NK-92 (cell line): Measurements from ENCODE around the gene ACAA1.
"Not testable (repeated sequence)": the region's sequence is repeated elsewhere in the genome, so short reads cannot be mapped to it uniquely, and the experiment has no call there.

Experiments used
- DNase-seq: peaks from one replicate; lab custom pipeline; 2025; ENCODE audit not compliant: unreplicated experiment; lab: John Stamatoyannopoulos, UW

The ACAA1 gene

GRCh38 chr3:38136393-38136776 is 542 bp downstream of the ACAA1 start:
- DNase-seq: no peak

DNA sequence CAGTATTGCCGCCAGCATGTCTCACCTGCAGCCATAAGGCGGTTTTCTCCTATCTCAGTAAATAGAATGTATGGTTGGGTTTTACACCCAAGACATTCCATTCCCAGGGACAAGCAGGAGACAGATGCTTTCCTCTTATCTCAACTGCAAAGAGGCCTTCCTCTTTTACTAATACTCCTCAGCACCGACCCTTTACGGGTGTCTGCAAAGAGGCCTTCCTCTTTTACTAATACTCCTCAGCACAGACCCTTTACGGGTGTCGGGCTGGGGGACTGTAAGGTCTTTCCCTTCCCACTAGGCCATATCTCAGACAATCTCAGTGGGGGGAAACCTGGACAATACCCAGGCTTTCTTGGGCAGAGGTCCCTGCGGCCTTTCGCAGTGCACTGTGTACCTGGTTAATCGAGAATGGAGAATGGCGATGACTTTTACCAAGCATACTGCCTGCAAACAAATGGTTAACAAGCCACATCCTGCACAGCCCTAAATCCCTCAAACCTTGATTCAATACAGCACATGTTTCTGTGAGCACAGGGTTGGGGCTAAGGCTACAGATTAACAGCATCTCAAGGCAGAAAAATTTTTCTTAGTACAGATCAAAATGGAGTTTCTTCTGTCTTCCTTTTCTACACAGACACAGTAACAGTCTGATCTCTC is 1.2 kb downstream of the ACAA1 start:
- DNase-seq: not testable (repeated sequence)

DNA sequence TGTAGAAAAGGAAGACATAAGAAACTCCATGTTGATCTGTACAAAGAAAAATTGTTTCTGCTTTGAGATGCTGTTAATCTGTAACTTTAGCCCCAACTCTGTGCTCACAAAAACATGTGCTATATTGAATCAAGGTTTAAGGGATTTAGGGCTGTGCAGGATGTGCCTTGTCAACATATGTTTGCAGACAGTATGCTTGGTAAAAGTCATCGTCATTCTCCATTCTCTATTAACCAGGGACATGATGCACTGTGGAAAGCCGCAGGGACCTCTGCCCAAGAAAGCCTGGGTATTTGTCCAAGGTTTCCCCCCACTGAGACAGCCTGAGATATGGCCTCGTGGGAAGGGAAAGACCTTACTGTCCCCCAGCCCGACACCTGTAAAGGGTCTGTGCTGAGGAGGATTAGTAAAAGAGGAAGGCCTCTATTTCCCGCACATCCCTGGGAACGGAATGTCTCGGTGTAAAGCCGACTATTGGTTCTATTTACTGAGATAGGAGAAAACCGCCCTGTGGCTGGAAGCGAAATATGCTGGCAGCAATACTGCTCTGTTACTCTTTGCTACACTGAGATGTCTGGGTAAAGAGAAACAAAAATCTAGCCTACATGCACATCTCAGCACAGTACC is 2.3 kb downstream of the ACAA1 start:
- DNase-seq: not testable (repeated sequence)

GRCh38 chr3:38133557-38134405 is 3.1 kb downstream of the ACAA1 start:
- DNase-seq: no peak

DNA sequence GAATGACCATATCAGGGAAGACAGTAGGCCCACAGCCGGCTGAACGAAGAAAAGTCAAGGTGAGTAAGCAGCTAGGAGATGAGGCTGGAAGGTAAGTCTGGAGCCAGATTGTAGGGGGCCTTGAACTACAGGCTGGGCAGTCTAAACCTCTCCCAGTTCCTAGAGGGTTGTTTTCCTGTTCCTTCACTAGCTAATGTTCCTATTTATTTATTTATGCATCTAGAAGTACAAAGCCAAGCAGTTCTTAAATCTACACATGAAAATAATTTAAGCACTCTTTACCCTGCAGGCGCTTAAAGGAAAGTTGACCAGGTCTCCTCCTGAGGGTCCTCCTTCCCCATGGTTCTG is 3.7 kb downstream of the ACAA1 start:
- DNase-seq: no peak

DNA sequence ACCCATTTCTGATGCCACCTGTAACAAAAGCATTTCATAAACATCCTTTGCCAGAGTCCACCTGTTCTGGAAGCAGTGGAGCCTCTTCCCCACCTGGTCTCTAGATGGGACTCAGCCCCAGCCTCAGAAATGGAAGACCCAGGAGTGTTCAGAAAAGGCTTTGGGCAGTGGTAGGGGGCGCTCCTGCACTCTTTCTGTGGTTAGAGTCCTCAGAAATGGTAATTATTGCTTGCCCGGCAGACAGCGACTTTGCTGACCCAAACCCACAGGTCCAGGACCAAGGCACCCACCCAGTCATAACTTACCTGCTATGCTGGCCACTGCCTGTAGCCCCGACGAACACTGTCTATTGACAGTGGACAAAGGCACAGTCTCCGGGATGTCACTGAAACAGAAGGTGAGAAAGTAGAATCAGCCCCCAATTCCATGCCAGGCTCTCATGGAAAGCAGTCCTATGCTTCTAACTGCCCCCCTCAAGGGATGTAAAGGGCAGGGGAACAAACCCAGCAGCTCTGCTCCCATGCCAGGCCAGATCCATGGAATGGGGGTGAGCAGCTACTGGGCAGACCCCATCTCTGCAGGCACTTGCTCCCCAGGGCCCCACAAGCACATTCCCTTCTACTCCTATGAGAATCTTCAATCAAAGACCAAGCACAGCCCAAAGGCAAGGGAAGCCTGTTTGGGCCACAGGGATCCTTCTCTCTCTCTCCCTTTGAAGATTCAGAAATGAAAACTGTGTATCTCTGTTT is 5.1 kb downstream of the ACAA1 start:
- DNase-seq: no peak

GRCh38 chr3:38130631-38131065 is 6.3 kb downstream of the ACAA1 start:
- no peak for DNase-seq

- DNase-seq: no peak
Observed at GRCh38 chr3:38129058-38129457, 7.9 kb downstream of the ACAA1 start.

DNA sequence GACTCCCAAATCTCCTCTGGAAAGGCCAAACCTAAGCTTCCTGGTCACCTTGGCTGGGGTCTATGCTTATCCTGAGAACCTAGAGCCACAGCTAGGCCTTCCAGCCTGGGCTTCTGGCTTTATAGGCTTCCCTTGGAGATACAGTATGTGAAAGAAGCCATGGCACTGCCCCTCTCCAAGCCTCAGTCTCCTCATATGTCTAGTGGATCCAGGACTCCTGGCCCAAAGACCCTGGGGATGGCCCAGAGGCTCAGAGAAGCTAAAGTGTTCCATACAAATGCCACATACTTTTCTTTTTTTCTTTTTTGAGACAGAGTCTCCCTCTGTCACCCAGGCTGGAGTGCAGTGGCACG is 8.6 kb downstream of the ACAA1 start:
- DNase-seq: no peak

GRCh38 chr3:38127611-38128302 is 9.2 kb downstream of the ACAA1 start:
- no peak for DNase-seq

DNA sequence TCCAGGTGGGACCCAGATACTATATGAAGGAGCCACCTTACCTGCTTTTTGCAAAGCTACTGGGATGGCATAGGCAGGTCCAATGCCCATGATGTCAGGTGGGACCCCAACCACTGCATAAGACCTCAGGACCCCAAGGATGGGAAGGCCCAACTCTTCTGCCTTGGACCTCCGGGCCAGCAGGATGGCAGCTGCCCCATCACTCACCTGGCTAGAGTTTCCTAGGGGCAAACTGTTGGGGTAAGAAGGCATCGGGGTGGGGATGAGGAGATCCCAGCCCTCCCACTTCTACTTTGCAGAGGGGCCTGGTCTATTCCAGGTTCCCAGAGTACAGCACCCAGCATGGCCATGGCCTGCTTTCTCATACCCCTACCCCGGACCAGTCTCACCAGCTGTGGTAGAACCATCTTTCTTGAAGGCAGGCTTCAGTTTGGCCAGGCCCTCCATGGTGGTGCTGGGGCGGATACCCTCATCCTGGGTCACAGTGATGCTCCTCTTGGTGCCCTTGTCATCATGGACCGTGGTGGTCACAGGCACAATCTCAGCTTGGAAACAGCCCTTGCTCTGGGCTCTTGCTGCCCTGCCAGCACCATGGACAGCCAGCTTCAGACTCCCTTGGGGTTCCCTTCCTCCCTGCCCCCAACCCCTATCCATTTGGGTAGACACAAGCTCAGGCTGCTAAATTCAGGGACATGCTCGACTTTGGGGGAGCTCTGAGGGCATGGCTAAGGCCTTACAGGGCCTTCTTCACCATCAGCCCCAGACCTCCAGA is 10.6 kb downstream of the ACAA1 start:
- no peak for DNase-seq

DNA sequence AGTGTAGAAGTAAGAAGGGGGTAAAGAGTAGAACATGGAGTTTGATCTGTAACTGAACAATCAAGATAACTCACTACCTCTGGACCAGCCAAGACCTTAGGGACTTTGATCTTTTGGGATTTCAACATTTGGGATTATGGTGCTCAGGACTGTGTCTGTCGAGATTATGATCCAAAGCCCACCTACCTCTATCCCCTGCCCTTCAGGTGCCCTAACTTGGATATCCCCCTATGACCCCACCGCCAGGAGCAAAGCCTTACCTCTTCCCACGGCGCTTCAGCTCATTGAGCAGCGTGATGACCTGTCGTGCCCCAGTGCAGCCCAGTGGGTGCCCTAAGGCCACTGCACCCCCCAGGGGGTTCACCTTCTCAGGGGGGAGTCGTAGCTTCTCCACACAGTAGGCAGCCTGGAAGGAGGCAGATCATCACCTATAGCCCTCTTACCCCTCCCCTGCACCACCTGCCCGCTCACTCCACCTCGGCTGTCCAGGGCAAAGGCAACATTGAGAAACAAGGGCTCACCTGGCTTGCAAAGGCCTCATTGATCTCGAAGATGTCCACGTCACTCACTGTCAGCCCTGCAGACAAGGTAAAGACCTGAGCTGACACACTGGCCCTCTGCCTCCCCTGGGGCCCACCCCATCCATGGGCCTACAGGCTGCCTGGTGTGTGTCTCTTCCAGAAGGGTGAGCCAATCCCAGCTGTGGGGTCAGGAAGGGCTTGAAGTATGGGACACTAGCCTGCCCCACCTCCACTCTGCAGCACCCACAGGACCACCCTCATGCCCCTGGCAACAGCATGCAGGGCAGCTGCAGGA is 11.4 kb downstream of the ACAA1 start:
- no peak for DNase-seq

- DNase-seq: no peak
Observed at GRCh38 chr3:38124324-38125122, 12.4 kb downstream of the ACAA1 start.

DNA sequence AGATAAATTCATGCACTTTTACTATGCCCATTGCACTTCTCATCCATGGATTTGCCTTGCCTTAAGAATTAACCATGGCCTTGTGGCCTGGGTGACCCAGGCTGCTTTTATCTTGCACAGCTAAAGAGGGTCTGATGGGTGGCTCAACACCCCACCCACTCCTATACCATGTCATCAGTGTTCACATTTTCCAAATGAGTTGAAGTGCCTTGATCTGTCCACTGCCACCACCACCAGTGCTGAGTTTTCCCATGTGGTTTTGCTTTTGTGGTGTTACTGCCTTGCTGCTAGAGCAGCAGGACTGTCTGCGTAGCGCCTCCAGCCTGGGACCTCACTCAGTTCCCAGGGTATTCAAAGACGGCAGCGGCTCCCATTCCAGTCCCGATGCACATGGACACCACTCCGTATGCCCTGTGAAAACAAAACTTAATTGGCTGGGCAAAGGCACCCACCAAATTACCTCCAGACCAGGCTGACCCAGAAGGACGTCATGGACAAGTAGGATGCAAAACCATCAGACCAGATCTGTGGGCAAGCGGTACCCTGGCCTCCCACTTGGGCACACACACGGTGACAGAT is 14.1 kb downstream of the ACAA1 start:
- DNase-seq: no peak

GRCh38 chr3:38121832-38122461 is 15.0 kb downstream of the ACAA1 start:
- no peak for DNase-seq

- DNase-seq: no peak
Observed at GRCh38 chr3:38121451-38121831, 15.5 kb downstream of the ACAA1 start.

GRCh38 chr3:38120693-38121450 is 16.1 kb downstream of the ACAA1 start:
- DNase-seq: no peak
